HEK293T (cell line): Measurements from ENCODE around the gene CCR2.

Source experiments
- ARNT ChIP-seq: fragments of 450-650 bp; IDR thresholded peaks from 2 replicates; pipeline ENCODE4 v1.6.1; 2017; ENCODE audit warnings: mild to moderate bottlenecking
- BHLHE40 ChIP-seq: fragments of 450-650 bp; IDR thresholded peaks from 2 replicates; pipeline ENCODE4 v1.6.1; 2016; ENCODE audit warnings: mild to moderate bottlenecking, moderate library complexity, borderline replicate concordance
- ELF4 ChIP-seq: fragments of 450-650 bp; IDR thresholded peaks from 2 replicates; pipeline ENCODE4 v1.6.1; 2017; ENCODE audit warnings: antibody characterized with exemption
- FOXA1 ChIP-seq: fragments of 450-650 bp; IDR thresholded peaks from 2 replicates; pipeline ENCODE4 v1.6.1; 2016; ENCODE audit warnings: mild to moderate bottlenecking
- FOXK2 ChIP-seq: fragments of 450-650 bp; IDR thresholded peaks from 2 replicates; pipeline ENCODE4 v1.6.1; 2016; ENCODE audit warnings: mild to moderate bottlenecking
- FOXM1 ChIP-seq: fragments of 450-650 bp; IDR thresholded peaks from 2 replicates; pipeline ENCODE4 v1.6.1; 2017; ENCODE audit warnings: mild to moderate bottlenecking, borderline replicate concordance
- L3MBTL2 ChIP-seq: fragments of 450-650 bp; conservative IDR thresholded peaks from 2 replicates; pipeline ENCODE4 v1.6.1; 2016; ENCODE audit warnings: mild to moderate bottlenecking
- NFRKB ChIP-seq: fragments of 450-650 bp; IDR thresholded peaks from 2 replicates; pipeline ENCODE4 v1.6.1; 2016; ENCODE audit warnings: mild to moderate bottlenecking, moderate library complexity
- SP1 ChIP-seq: fragments of 450-650 bp; IDR thresholded peaks from 2 replicates; pipeline ENCODE4 v1.6.1; 2017
- SUZ12 ChIP-seq: fragments of 450-650 bp; IDR thresholded peaks from 2 replicates; pipeline ENCODE4 v1.6.1; 2016; ENCODE audit warnings: mild to moderate bottlenecking
- TARDBP ChIP-seq: fragments of 450-650 bp; IDR thresholded peaks from 2 replicates; pipeline ENCODE4 v1.6.1; 2016
- ZNF384 ChIP-seq: fragments of 450-650 bp; IDR thresholded peaks from 2 replicates; pipeline ENCODE4 v1.6.1; 2016
- TF ChIP-seq, protein P1 (sequence below): fragments of 450-650 bp; IDR thresholded peaks from 2 replicates; pipeline ENCODE4 v1.6.1; 2016

DNA sequence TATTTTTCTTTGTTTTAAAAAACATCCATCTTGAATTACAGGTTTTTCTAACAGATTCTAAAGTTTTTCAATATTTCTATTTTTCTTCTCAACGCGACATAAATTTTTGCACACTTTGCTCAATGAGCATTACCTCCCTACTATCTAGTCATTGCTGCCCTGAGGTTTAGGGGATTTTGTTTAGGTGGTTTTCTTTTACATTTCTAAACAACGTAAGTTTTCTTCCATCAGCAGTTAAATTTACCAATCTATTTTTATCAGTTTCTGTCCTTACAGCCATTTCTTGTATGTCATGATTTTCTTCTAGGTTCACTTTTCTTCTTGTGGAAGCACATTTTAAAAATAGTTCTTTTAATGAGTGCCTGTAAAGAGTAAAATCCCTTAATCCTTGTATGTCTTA, 49.2 kb upstream of the CCR2 start:
- TF ChIP-seq NFRKB (no peak), ARNT (no peak), ZNF384 (no peak), SUZ12 (no peak), ELF4 (no peak), TARDBP (no peak), L3MBTL2 (no peak), BHLHE40 (no peak), FOXM1 (no peak), FOXK2 (no peak), SP1 (no peak), FOXA1 (no peak)
- TF ChIP-seq, protein P1, sequence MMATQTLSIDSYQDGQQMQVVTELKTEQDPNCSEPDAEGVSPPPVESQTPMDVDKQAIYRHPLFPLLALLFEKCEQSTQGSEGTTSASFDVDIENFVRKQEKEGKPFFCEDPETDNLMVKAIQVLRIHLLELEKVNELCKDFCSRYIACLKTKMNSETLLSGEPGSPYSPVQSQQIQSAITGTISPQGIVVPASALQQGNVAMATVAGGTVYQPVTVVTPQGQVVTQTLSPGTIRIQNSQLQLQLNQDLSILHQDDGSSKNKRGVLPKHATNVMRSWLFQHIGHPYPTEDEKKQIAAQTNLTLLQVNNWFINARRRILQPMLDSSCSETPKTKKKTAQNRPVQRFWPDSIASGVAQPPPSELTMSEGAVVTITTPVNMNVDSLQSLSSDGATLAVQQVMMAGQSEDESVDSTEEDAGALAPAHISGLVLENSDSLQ, result no peak
